Vagina (tissue), 2 donors: ENCODE measurements around the gene MARK2.

Experiments used
- CTCF ChIP-seq, 3 experiments: fragments of 450-650 bp in 2 of 3; fragments of 200-600 bp in 1 of 3; sonication (generic) in 1 of 3; IDR thresholded peaks; one replicate each; pipeline ENCODE4 v1.5.1; 2017 to 2019; ENCODE audit warnings: antibody characterized with exemption in 3 of 3, mild to moderate bottlenecking in 2 of 3, moderate library complexity in 2 of 3
- POLR2A ChIP-seq, 2 donors: fragments of 450-650 bp; IDR thresholded peaks; one replicate each; pipeline ENCODE4 v1.6.1; 2017; ENCODE audit warnings: antibody characterized with exemption in 2 of 2, mild to moderate bottlenecking in 2 of 2, moderate library complexity in 2 of 2
- POLR2AphosphoS5 ChIP-seq, 2 donors: sonication (generic); formaldehyde crosslinking; IDR thresholded peaks; one replicate each; pipeline ENCODE4 v1.9.0; 2017; ENCODE audit warnings: antibody characterized with exemption in 2 of 2, mild to moderate bottlenecking in 2 of 2, low read depth in 1 of 2; ENCODE audit not compliant: insufficient read depth in 1 of 2

- TF ChIP-seq POLR2A (IDR thresholded peaks at IDR 0.05): no peak
- no peak for TF ChIP-seq CTCF (IDR thresholded peaks at IDR 0.05)
- TF ChIP-seq POLR2AphosphoS5 (IDR thresholded peaks at IDR 0.05; ENCODE audit: insufficient read depth in 1 of 2, low read depth in 1 of 2): no peak
Measured at GRCh38 chr11:63811522-63811921, 27.4 kb upstream of the MARK2 start.
